GM13977 (cell line): ENCODE data around the gene GP1BA.

Experiments used
- DNase-seq: peaks from one replicate; pipeline ENCODE4 v3.0.0; 2012; ENCODE audit warnings: low spot score
- in situ Hi-C: fragments of 300-500 bp; cut with MboI; formaldehyde crosslinking; loops from one replicate; pipeline ENCODE4 v1.12.0; 2022; ENCODE audit warnings: low sequenced_read_pairs, low pct_unique_long_range_greater_than_20kb, mixed read lengths, inconsistent platforms; ENCODE audit not compliant: unreplicated experiment
- TF ChIP-seq, protein P1 (sequence below): IDR thresholded peaks from 2 replicates; pipeline ENCODE4 v1.5.1; 2012; ENCODE audit warnings: mild to moderate bottlenecking, control low read depth; ENCODE audit not compliant: insufficient read depth; ENCODE audit errors: extremely low read depth, missing control alignments

Gene GP1BA

DNA sequence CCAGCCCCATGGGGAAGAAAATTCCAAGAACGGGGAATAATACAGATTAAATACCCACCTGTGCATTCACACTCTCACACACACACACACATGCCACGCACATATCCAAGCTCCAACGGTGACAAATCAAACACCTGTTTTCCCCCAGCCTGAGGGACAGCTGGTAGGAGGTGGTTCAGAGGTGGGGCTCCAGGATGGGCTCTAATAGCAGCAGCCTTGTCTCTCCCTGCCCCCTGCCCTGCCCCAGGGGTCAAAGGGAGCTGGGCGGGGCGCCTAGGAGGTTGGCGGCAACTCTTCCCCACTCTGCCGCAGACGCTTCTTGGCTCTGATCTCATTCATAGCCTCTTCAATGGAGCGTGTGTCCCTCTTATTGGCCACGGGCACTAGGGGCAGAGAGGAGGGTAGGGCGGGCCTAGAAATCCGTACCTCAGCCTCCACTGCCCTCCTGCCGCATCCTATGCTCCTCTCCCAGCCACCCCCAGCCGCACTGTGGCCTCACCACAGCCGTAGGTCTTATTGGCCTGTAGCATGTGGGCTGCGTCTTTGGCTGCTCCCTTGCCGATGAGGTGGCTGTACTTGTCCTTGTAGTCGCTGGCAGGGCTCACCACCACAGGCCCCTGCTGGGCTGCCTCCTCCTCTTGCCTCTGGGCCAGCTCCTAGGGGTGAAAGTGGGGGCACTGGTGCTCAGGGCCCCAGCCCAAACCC is 27.3 kb downstream of the GP1BA start:
- TF ChIP-seq, protein P1, sequence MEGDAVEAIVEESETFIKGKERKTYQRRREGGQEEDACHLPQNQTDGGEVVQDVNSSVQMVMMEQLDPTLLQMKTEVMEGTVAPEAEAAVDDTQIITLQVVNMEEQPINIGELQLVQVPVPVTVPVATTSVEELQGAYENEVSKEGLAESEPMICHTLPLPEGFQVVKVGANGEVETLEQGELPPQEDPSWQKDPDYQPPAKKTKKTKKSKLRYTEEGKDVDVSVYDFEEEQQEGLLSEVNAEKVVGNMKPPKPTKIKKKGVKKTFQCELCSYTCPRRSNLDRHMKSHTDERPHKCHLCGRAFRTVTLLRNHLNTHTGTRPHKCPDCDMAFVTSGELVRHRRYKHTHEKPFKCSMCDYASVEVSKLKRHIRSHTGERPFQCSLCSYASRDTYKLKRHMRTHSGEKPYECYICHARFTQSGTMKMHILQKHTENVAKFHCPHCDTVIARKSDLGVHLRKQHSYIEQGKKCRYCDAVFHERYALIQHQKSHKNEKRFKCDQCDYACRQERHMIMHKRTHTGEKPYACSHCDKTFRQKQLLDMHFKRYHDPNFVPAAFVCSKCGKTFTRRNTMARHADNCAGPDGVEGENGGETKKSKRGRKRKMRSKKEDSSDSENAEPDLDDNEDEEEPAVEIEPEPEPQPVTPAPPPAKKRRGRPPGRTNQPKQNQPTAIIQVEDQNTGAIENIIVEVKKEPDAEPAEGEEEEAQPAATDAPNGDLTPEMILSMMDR: no peak
- DNase-seq: no peak
- in situ Hi-C loops: no loop called here

DNA sequence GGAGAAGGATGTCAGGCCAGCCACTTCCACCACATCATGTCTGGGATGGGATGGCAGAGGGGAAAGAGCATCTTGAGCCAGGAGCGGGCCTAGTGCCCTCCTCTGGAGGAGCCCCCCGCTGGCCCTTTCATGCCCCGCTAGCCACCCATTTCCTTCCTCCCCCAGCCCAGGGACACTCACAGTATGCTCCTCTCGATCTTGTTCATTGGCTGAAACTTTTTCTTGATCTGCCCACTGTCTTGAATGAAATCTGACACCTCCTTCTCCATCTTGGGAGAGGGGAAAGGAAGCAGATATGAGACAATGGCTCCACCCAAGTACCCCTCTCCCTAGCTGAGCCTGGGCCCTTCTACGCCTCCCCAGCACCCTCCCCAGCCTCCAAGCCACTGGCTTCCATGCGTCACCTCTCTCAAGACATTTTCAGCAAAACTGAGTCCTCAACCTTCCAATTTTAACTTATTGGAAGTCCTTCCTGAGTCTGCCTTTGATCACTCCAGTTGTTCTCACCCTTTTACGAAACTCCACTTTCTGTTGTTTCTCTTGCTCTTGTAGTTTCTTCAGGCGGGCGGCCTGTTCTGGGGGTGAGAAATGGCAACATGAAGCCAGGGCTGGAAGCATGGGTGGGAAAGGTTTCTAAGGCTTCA is 28.3 kb downstream of the GP1BA start:
- DNase-seq: no peak
- in situ Hi-C loops: loop anchor here (10.0 kb wide), 1 partner anchor 104 kb away; no protein-coding TSS in a partner anchor
- TF ChIP-seq, protein P1: no peak

DNA sequence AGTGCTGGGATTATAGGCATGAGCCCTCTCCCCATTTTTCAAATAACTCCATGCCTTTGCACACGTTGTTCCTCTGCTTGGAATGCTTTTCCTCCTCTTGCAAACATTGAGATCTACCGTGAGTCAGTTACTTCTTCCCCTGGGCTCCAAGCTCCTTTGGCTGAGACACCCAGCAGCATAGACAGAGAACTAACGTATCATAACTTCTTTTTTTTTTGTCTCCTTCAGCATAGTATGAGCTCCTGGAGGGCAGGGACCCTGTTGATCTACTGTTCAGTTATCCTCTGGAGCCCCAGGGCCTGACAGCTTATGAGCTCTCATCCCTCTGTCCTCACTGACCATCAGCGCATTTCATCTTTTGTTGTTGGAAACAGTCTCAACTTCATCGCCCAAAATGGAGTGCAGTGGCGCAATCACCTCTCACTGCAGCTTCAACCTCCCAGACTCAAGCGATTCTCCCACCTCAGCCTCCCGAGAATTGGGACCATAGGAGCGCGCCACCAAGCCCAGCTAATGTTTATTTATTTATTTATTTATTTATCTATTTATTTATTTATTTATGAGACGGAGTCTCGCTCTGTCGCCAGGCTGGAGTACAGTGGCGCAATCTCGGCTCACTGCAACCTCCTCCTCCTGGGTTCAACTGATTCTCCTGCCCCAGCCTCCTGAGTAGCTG is 33.4 kb downstream of the GP1BA start:
- TF ChIP-seq, protein P1: no peak
- DNase-seq: no peak
- in situ Hi-C loops: loop anchor here (10.0 kb wide), 1 partner anchor 99 kb away; no protein-coding TSS in a partner anchor

DNA sequence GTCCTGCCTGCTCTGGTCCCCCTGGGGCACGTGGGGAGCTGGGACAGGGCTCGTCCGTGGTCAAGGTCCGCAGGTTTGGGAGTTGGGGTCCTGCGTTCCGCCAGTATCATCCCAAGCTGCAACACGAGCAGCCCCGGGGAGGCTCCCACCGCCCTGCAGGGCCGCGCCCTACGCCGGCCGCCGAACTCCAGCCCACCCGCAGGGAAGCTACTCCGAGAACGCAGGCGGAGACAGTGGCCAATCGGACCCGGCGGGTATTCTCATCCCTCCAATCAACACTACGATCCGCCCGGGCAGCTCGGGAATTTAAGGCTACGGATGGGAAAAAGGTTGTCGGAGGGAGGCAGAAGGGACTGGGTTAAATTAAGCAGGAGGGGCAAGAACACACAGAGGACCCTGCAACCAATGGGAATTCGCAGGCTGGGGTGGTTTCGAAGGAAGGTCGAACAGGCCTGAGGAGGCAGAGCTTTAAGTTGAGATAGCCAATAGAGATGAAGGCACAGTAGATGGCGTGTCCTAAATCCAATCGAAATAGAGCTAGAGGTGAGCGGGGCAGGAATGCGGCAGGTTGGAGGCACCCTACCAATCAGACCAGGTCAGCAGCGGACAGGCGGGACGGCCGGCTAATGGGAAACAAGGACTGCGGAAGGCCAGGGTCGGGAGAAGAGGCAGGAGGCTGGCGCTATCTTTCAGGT is 34.9 kb downstream of the GP1BA start:
- in situ Hi-C loops: loop anchor here (10.0 kb wide), 1 partner anchor 98 kb away; no protein-coding TSS in a partner anchor
- TF ChIP-seq, protein P1: no peak
- peak; percentile 99 for DNase-seq

DNA sequence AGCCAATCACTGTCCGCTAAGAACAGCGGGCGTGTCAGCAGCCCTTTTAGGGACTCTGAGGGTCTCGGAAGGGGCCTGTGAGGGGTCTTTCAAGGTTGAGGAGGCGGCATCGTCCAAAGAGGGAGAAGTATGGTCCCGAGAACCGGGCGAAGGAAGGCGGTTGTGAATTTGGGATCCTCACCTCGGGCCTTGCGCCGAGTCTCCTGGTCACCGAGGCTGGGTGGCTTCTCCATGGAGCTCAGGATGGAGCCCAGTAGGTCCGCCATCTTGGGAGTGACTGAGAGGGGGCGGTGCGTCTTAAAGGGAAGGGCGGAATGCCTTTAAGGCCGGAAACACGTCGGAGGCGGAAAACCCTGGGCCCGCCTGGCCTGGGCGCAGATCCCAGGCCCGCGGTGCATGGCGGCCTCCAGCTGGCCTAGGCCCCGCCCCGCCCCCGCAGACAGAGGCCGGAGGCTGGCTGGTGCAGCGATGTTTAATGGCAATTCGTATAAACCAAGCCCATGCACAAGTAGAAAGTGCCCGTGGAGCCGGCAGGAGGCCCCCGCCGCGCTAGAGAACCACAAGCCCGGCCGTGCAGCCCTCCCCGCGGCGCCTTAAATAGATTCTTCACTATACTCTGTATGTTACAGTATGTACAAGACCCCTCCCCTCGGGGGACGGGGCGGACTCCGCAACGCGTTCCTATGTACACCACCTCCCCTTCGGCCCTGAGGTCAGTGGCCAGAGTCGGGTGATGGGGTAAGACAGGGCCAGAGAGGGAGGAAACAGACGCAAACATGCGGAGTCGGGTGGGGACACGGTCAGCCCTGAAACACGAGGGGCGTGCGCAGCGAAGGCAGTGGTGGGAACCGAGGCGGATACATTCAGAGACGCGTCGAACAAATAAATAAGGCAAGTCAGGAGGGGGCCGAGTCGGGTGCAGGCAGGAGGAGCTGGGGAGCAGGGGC is 35.7 kb downstream of the GP1BA start, which contains the start of gene SPAG7:
TSS of gene SPAG7 (minus strand) at position 279 of the 947 bp plus-strand sequence. CDS start at position 266, 13 bp downstream.
- peak; percentile 97 for DNase-seq
- TF ChIP-seq, protein P1: no peak
- in situ Hi-C loops: loop anchor here (10.0 kb wide), 1 partner anchor 97 kb away; no protein-coding TSS in a partner anchor
